GM23248 (cell line): Measurements from ENCODE around the gene EIPR1. TPM values are rescaled to one million over a fixed set of nuclear protein-coding genes. Genes with fewer than 3 reads are reported as not detected.

Experiments
- DNase-seq: peaks from one replicate; pipeline ENCODE4 v3.0.0-alpha.2; 2015
- H2AFZ ChIP-seq: fragments of 200-600 bp; sonication (generic); 2 replicates; pipeline ENCODE4 v1.6.1; 2016; ENCODE audit warnings: antibody characterized with exemption
- H3F3A ChIP-seq: fragments of 200-600 bp; sonication (generic); 2 replicates; pipeline ENCODE4 v1.6.1; 2016; ENCODE audit warnings: mild to moderate bottlenecking, antibody characterized with exemption, mixed run types; ENCODE audit not compliant: insufficient read depth
- H3K27ac ChIP-seq: fragments of 200-600 bp; sonication (generic); 2 replicates; pipeline ENCODE4 v1.5.1; 2016; ENCODE audit warnings: mild to moderate bottlenecking
- H3K27me3 ChIP-seq: fragments of 200-600 bp; sonication (generic); replicated peaks from 2 replicates; pipeline ENCODE4 v1.6.1; 2016; ENCODE audit warnings: mild to moderate bottlenecking; ENCODE audit not compliant: insufficient read depth
- H3K36me3 ChIP-seq: fragments of 200-600 bp; sonication (generic); 2 replicates; pipeline ENCODE4 v1.6.1; 2016; ENCODE audit warnings: low read depth, mild to moderate bottlenecking
- H3K4me1 ChIP-seq: fragments of 200-600 bp; sonication (generic); 2 replicates; pipeline ENCODE4 v1.6.1; 2016; ENCODE audit warnings: mild to moderate bottlenecking; ENCODE audit not compliant: insufficient read depth
- H3K4me2 ChIP-seq: fragments of 200-600 bp; sonication (generic); one replicate; pipeline ENCODE4 v1.6.1; 2016; ENCODE audit warnings: mild to moderate bottlenecking; ENCODE audit not compliant: unreplicated experiment
- H3K4me3 ChIP-seq: fragments of 200-600 bp; sonication (generic); 2 replicates; pipeline ENCODE4 v1.5.1; 2016; ENCODE audit warnings: mild to moderate bottlenecking
- H3K79me2 ChIP-seq: fragments of 200-600 bp; sonication (generic); 2 replicates; pipeline ENCODE4 v1.6.1; 2016; ENCODE audit warnings: mild to moderate bottlenecking; ENCODE audit not compliant: insufficient read depth
- H3K9ac ChIP-seq: fragments of 200-600 bp; sonication (generic); 2 replicates; pipeline ENCODE4 v1.6.1; 2016; ENCODE audit warnings: mild to moderate bottlenecking
- H3K9me2 ChIP-seq: fragments of 200-600 bp; sonication (generic); 2 replicates; pipeline ENCODE4 v1.6.1; 2016; ENCODE audit warnings: mixed run types, mild to moderate bottlenecking, moderate library complexity; ENCODE audit not compliant: insufficient read depth
- H3K9me3 ChIP-seq: fragments of 200-600 bp; sonication (generic); one replicate; pipeline ENCODE4 v1.6.1; 2017; ENCODE audit warnings: low read depth
- H4K20me1 ChIP-seq: fragments of 200-600 bp; sonication (generic); 2 replicates; pipeline ENCODE4 v1.6.0; 2016; ENCODE audit not compliant: insufficient read depth
- EZH2 ChIP-seq: fragments of 200-600 bp; sonication (generic); IDR thresholded peaks from 2 replicates; pipeline ENCODE4 v1.6.1; 2018; ENCODE audit warnings: antibody characterized with exemption, mild to moderate bottlenecking; ENCODE audit not compliant: insufficient read depth, poor library complexity, severe bottlenecking
- EZH2phosphoT487 ChIP-seq: fragments of 200-600 bp; sonication (generic); IDR thresholded peaks from 2 replicates; pipeline ENCODE4 v1.6.1; 2018; ENCODE audit warnings: antibody characterized with exemption, moderate library complexity, mild to moderate bottlenecking, low read depth; ENCODE audit not compliant: insufficient read depth
- WGBS, 2 experiments: methylation state at CpG; one replicate each; pipeline ENCODE4 v1.1.6; 2015 to 2017; ENCODE audit warnings: low lambda C conversion rate in 2 of 2, low coverage in 1 of 2; ENCODE audit errors: missing lambda C conversion rate in 2 of 2; 5-methylcytosine and 5-hydroxymethylcytosine counted together
- in situ Hi-C: fragments of 300-500 bp; cut with MboI; formaldehyde crosslinking; loops from 2 replicates; pipeline ENCODE4 v1.15.0; 2020
- polyA plus RNA-seq: library from polyadenylated mRNA; unstranded; fragments of >200 nt; fragmentation: Nextera tagmentation; extraction: Ambion mirVana; gene quantifications from 2 replicates; pipeline ENCODE4 v1.2.1, GENCODE V29; 2016
- total RNA-seq: library from RNA; depleted of rRNA; stranded (reverse); fragments of >200 nt; shearing (Covaris generic); gene quantifications from 2 replicates; pipeline ENCODE4 v1.2.3, GENCODE V29; 2014

EIPR1 gene
- total and polyA plus RNA-seq, 2 experiments from 2014 or later, result 20.2 to 46.5 TPM

DNA sequence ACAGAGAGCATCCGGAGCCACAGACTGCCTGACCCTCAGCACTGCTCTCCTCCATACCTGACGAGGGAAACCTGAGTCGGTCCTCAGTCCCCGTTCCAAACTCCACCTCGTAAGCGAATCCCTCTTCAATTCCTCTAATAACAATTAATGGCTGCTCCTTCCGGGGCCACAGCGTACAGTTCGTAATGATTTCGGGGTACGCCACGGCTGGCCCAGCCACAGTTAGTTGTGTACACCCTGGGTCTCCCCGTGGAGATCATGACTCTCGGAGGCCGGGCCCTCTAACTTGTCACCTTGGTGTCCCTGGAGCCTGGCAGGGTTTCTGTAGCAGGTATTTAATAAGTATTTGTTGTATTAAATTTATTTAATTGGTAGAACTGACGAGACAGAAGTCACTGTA, 121.5 kb downstream of the EIPR1 start:
- no peak overlapping the region for H3K4me2 ChIP-seq
- H3F3A ChIP-seq, result no peaks in the 10 kb centered on the region
- TF ChIP-seq EZH2 (no peak), EZH2phosphoT487 (no peak)
- no peaks in the 10 kb centered on the region for H3K79me2 ChIP-seq
- H3K27me3 ChIP-seq, result no peaks in the 10 kb centered on the region
- in situ Hi-C loops, result no loop called here
- no peak overlapping the region for H2AFZ ChIP-seq
- H3K27ac ChIP-seq, result no peak overlapping the region
- no peaks in the 10 kb centered on the region for H3K36me3 ChIP-seq
- H3K9me2 ChIP-seq, result no peaks in the 10 kb centered on the region
- 95 to 97% methylated on average over 16 of the region's 16 CpGs for WGBS, 2 experiments
- no peaks in the 10 kb centered on the region for H3K9me3 ChIP-seq
- no peak overlapping the region for H3K4me3 ChIP-seq
- H4K20me1 ChIP-seq, result no peaks in the 10 kb centered on the region
- no peaks in the 10 kb centered on the region for H3K4me1 ChIP-seq
- H3K9ac ChIP-seq, result no peak overlapping the region
- no peak for DNase-seq

DNA sequence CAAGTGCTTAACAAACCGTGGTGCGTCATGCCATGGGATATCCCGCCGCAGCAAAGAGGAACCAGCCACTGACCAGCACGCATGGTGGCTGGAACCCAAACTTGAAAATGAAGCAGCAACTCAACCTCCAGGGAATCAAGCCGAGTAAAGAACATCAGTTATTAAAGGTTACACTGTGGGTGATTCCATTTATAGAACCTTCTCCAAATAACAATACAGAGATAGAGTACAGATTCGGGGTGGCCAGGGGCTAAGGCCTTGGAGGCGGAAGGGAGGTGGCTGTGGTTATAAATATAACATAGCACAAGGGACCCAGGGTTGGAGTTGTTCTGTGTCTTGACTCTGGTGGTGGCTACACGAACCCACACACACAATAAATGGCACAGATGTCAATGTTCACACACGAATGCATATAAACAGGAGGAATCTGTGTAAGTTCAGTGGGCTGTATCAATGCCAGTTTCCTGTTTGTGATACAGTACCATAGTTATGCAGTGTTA, 123.1 kb downstream of the EIPR1 start:
- no peaks in the 10 kb centered on the region for H3K9me3 ChIP-seq
- in situ Hi-C loops, result no loop called here
- no peaks in the 10 kb centered on the region for H3K4me1 ChIP-seq
- no peaks in the 10 kb centered on the region for H4K20me1 ChIP-seq
- H3K4me3 ChIP-seq, result no peak overlapping the region
- TF ChIP-seq EZH2phosphoT487 (no peak), EZH2 (no peak)
- H3K36me3 ChIP-seq, result no peaks in the 10 kb centered on the region
- 93% methylated on average over 10 of the region's 10 CpGs for WGBS, 2 experiments
- H3K9ac ChIP-seq, result no peak overlapping the region
- no peak for DNase-seq
- H3K27me3 ChIP-seq, result no peaks in the 10 kb centered on the region
- no peak overlapping the region for H3K27ac ChIP-seq
- H3K4me2 ChIP-seq, result no peak overlapping the region
- no peaks in the 10 kb centered on the region for H3K79me2 ChIP-seq
- no peaks in the 10 kb centered on the region for H3K9me2 ChIP-seq
- no peaks in the 10 kb centered on the region for H3F3A ChIP-seq
- no peak overlapping the region for H2AFZ ChIP-seq

DNA sequence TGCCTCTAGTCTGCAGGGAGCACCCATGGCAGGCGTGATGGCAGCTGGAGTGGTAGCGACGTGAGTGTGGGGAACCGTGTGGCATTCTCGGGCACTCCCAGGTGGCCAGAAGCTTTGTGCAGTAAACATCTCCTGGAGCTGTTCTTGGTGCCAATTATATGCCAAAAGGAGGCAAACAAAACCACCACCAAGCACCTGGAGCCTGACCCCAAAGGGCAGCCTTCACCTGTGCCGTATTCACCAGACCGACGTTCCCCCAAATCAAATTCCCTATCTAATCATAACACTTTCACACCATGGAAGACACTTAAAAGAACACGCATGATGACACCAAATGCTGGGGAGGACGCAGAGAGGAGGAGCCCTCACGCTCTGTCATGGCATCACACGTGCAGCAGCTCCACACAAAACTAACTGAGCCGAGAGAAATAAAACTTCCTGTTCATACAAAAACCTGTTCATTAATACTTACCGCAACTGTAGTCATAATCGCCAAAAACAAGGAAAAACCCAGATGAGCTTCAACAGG, 123.6 kb downstream of the EIPR1 start:
- Histone ChIP-seq H3K27ac (no peak overlapping the region), H3K4me3 (no peak overlapping the region), H3K27me3 (no peaks in the 10 kb centered on the region), H3K79me2 (no peaks in the 10 kb centered on the region), H2AFZ (no peak overlapping the region), H3K9ac (no peak overlapping the region), H3K4me2 (no peak overlapping the region), H3F3A (no peaks in the 10 kb centered on the region), H3K4me1 (no peaks in the 10 kb centered on the region), H4K20me1 (no peaks in the 10 kb centered on the region), H3K36me3 (no peaks in the 10 kb centered on the region), H3K9me2 (no peaks in the 10 kb centered on the region), H3K9me3 (no peaks in the 10 kb centered on the region)
- TF ChIP-seq EZH2phosphoT487, result no peak
- no peak for TF ChIP-seq EZH2
- WGBS, 2 experiments, result 87 to 93% methylated on average over 15 of the region's 15 CpGs
- DNase-seq, result no peak
- in situ Hi-C loops, result no loop called here

DNA sequence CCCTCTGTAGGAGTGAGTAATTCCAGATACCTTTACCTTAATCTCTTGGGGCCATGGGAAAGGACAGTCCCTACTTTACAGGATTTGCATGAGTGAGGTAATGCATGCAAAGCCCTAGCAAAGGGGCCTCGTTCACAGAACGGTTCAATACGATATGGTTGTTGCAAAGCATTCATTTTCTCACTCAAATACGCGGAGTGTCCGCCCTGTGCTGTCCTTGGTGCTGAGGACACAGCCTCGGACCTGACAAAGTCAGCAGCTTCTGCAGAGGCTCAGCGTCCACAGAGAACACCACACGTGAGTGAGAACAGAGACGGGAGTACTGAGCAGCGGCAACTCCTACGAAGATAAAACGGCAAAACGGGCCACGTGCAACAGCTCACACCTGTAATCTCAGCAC, 125.7 kb downstream of the EIPR1 start:
- H3K9me3 ChIP-seq, result no peaks in the 10 kb centered on the region
- TF ChIP-seq EZH2 (no peak), EZH2phosphoT487 (no peak)

DNA sequence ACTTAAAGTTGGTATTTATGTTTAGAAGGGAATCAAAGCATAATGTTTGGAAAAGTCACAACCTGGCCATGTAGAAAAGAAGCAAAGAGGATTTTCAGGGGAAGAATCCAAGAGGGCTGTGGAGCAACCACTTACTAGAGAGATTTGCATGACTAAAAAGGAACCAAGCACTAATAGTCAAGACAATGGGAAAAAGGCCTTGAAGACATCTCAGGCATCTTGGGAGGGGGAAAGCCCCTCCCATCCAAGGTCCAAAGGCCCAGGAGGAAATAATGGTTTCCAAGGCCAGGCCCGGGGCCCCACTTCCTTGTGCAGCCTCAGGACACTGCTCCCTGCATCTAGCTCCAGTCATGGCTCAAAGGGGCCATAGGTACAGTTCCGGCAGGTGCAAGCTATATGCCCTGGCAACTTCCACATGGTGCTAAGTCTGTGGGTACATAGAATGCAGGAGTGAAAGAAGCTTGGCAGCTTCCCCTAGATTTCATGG, 128.1 kb downstream of the EIPR1 start:
- Histone ChIP-seq H3K36me3 (no peaks in the 10 kb centered on the region), H3K4me2 (no peak overlapping the region), H3F3A (no peaks in the 10 kb centered on the region), H3K9me3 (no peaks in the 10 kb centered on the region), H3K9ac (no peak overlapping the region), H3K27ac (no peak overlapping the region), H2AFZ (no peak overlapping the region), H4K20me1 (no peaks in the 10 kb centered on the region), H3K9me2 (no peaks in the 10 kb centered on the region), H3K27me3 (no peaks in the 10 kb centered on the region), H3K79me2 (no peaks in the 10 kb centered on the region), H3K4me3 (no peak overlapping the region), H3K4me1 (no peaks in the 10 kb centered on the region)
- DNase-seq, result no peak
- TF ChIP-seq EZH2phosphoT487 (no peak), EZH2 (no peak)
- in situ Hi-C loops, result no loop called here
- 95 to 100% methylated on average over 2 of the region's 2 CpGs for WGBS, 2 experiments

More for the DNA sequence above, 125.7 kb downstream of the EIPR1 start:
- no peaks in the 10 kb centered on the region for H3K9me2 ChIP-seq
- no peaks in the 10 kb centered on the region for H3K36me3 ChIP-seq
- no peak overlapping the region for H3K27ac ChIP-seq
- no peak overlapping the region for H3K9ac ChIP-seq
- H3K4me2 ChIP-seq, result no peak overlapping the region
- in situ Hi-C loops, result no loop called here
- no peak overlapping the region for H3K4me3 ChIP-seq
- WGBS, 2 experiments, result 85 to 86% methylated on average over 15 of the region's 15 CpGs
- DNase-seq, result no peak
- H3F3A ChIP-seq, result no peaks in the 10 kb centered on the region
- H3K4me1 ChIP-seq, result no peaks in the 10 kb centered on the region
- H2AFZ ChIP-seq, result no peak overlapping the region
- no peaks in the 10 kb centered on the region for H3K79me2 ChIP-seq
- H3K27me3 ChIP-seq, result no peaks in the 10 kb centered on the region
- no peaks in the 10 kb centered on the region for H4K20me1 ChIP-seq
